ENCODE results near the gene BANK1. TPM values are rescaled to one million over a fixed set of nuclear protein-coding genes. Genes with fewer than 3 reads are reported as not detected.

The BANK1 gene
- total and polyA plus RNA-seq, 2 donors (not counting 1 experiment from before 2014, with no cell fraction given): 0.20 to 0.83 TPM

DNA sequence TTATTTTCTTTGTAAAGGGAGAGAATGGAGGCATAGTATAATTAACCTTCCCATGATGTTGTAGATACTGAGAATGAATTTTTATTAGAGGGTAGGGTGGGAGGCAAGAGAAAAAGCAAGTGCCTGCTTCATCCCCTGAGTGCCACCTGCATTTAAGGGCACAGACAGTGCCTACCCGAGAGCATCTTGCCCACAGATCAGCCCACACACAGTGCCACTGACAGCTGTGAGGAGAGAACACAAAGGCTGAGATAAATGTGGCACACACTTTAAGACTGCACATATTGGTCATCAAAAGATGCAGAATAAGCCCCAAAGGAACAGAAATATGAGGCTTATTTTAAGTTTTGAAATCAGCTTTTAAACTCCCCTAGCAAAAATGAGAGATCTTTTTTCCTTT lies 304.0 kb downstream of the BANK1 start:
- H2AFZ ChIP-seq (ENCODE audit: low read length): no peak overlapping the region
- H3K79me2 ChIP-seq (ENCODE audit: control insufficient read depth, insufficient read depth, low read length): no peaks in the 10 kb centered on the region
- TF ChIP-seq EZH2 (IDR thresholded peaks at IDR 0.05; ENCODE audit: low read length, missing control alignments) (no peak), CTCF (conservative IDR thresholded peaks at IDR 0.05 in 1 of 2, IDR thresholded peaks at IDR 0.05 in 1 of 2; ENCODE audit: low read depth in 1 of 2, low read length in 2 of 2) (no peak)
- no peak overlapping the region for H3K4me3 ChIP-seq (replicated peaks in 1 of 4; ENCODE audit: control extremely low read depth in 1 of 4, insufficient read depth in 1 of 4, low read depth in 3 of 4, low read length in 4 of 4)
- no peaks in the 10 kb centered on the region for H4K20me1 ChIP-seq (ENCODE audit: control insufficient read depth, extremely low read depth, insufficient read depth, low read length)
- no peak overlapping the region for H3K27ac ChIP-seq (ENCODE audit: insufficient read depth, low read length)
- no peaks in the 10 kb centered on the region for H3K36me3 ChIP-seq (ENCODE audit: control insufficient read depth, insufficient read depth, low read length)
- no peak overlapping the region for H3K9ac ChIP-seq (ENCODE audit: insufficient read depth, low read length)
- H3K27me3 ChIP-seq (ENCODE audit: control insufficient read depth, insufficient read depth, low read length): no peaks in the 10 kb centered on the region
- H3K4me1 ChIP-seq (ENCODE audit: control insufficient read depth, extremely low read depth, insufficient read depth, low read length): no peaks in the 10 kb centered on the region
- no peak overlapping the region for H3K4me2 ChIP-seq (ENCODE audit: extremely low read depth, insufficient read depth, low read length)
- H3K9me3 ChIP-seq (ENCODE audit: control insufficient read depth, insufficient read depth, low read depth, low read length): no peaks in the 10 kb centered on the region
- DNase-seq (ENCODE audit: low read depth in 2 of 2): no peak

DNA sequence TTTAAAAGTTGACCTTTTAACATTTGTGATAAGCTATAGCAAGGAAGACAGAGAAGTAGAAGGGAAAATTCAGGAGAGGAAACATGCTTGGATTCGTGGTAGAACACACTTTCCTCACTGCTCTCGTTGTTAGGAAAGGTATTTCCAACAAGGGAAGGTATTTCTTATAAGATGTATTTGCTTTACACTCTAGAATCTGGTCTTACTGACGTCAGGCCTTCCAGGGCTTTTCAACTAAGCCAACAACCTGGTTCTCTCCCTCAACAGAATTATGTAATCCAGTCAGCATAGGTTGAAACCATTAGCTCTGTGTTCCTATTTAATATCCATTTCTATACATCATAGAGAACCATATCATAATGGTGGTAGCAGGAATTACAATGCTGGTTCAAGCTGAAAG lies 312.8 kb downstream of the BANK1 start:
- H3K4me2 ChIP-seq (ENCODE audit: extremely low read depth, insufficient read depth, low read length): no peak overlapping the region
- H3K27ac ChIP-seq (ENCODE audit: insufficient read depth, low read length): no peak overlapping the region
- H3K79me2 ChIP-seq (ENCODE audit: control insufficient read depth, insufficient read depth, low read length): no peaks in the 10 kb centered on the region
- no peak overlapping the region for H2AFZ ChIP-seq (ENCODE audit: low read length)
- H3K4me1 ChIP-seq (ENCODE audit: control insufficient read depth, extremely low read depth, insufficient read depth, low read length): no peaks in the 10 kb centered on the region
- H3K27me3 ChIP-seq (ENCODE audit: control insufficient read depth, insufficient read depth, low read length): no peaks in the 10 kb centered on the region
- H3K36me3 ChIP-seq (ENCODE audit: control insufficient read depth, insufficient read depth, low read length): no peaks in the 10 kb centered on the region
- no peak overlapping the region for H3K9ac ChIP-seq (ENCODE audit: insufficient read depth, low read length)
- no peak overlapping the region for H3K4me3 ChIP-seq (replicated peaks in 1 of 4; ENCODE audit: control extremely low read depth in 1 of 4, insufficient read depth in 1 of 4, low read depth in 3 of 4, low read length in 4 of 4)
- no peaks in the 10 kb centered on the region for H3K9me3 ChIP-seq (ENCODE audit: control insufficient read depth, insufficient read depth, low read depth, low read length)
- H4K20me1 ChIP-seq (ENCODE audit: control insufficient read depth, extremely low read depth, insufficient read depth, low read length): no peaks in the 10 kb centered on the region
- no peak for DNase-seq (ENCODE audit: low read depth in 2 of 2)
- no peak for TF ChIP-seq EZH2 (IDR thresholded peaks at IDR 0.05; ENCODE audit: low read length, missing control alignments)
- no peak for TF ChIP-seq CTCF (conservative IDR thresholded peaks at IDR 0.05 in 1 of 2, IDR thresholded peaks at IDR 0.05 in 1 of 2; ENCODE audit: low read depth in 1 of 2, low read length in 2 of 2)

DNA sequence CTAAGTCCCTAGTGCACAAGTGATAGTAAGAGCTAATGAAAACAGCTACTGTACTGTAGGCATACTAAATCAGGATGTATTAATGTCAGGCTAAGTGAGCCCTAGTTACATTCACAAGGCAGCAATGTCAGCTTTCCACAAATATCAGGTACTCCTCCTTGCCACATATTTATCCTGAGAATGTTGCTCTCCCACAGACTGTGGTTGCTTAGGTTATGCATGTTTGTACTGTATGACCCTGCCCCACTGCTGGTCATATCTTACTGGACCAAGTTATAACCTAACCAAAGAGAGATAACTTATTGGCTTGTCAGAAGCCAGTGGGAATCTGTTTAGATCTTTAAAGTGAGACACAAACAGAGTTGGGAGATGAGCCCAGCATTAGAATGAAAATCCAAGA lies 313.7 kb downstream of the BANK1 start:
- H3K79me2 ChIP-seq (ENCODE audit: control insufficient read depth, insufficient read depth, low read length): no peaks in the 10 kb centered on the region
- H3K9ac ChIP-seq (ENCODE audit: insufficient read depth, low read length): no peak overlapping the region
- no peak overlapping the region for H3K4me2 ChIP-seq (ENCODE audit: extremely low read depth, insufficient read depth, low read length)
- no peaks in the 10 kb centered on the region for H3K36me3 ChIP-seq (ENCODE audit: control insufficient read depth, insufficient read depth, low read length)
- no peak overlapping the region for H3K4me3 ChIP-seq (replicated peaks in 1 of 4; ENCODE audit: control extremely low read depth in 1 of 4, insufficient read depth in 1 of 4, low read depth in 3 of 4, low read length in 4 of 4)
- H3K27ac ChIP-seq (ENCODE audit: insufficient read depth, low read length): no peak overlapping the region
- peak in 1 of 2 donors; percentile 54 for DNase-seq (ENCODE audit: low read depth in 2 of 2)
- no peaks in the 10 kb centered on the region for H3K9me3 ChIP-seq (ENCODE audit: control insufficient read depth, insufficient read depth, low read depth, low read length)
- H3K4me1 ChIP-seq (ENCODE audit: control insufficient read depth, extremely low read depth, insufficient read depth, low read length): no peaks in the 10 kb centered on the region
- TF ChIP-seq CTCF (conservative IDR thresholded peaks at IDR 0.05 in 1 of 2, IDR thresholded peaks at IDR 0.05 in 1 of 2; ENCODE audit: low read depth in 1 of 2, low read length in 2 of 2): no peak
- no peak for TF ChIP-seq EZH2 (IDR thresholded peaks at IDR 0.05; ENCODE audit: low read length, missing control alignments)
- H4K20me1 ChIP-seq (ENCODE audit: control insufficient read depth, extremely low read depth, insufficient read depth, low read length): no peaks in the 10 kb centered on the region
- H3K27me3 ChIP-seq (ENCODE audit: control insufficient read depth, insufficient read depth, low read length): no peaks in the 10 kb centered on the region
- no peak overlapping the region for H2AFZ ChIP-seq (ENCODE audit: low read length)

Data from fibroblast of lung (primary cell).